IPS-NIHi7 (cell line): ENCODE data around the gene CD93.
A peak's percentile ranks its signal among the peaks of the same experiment; 100 is the strongest.

Experiments
- DNase-seq: peaks from one replicate; pipeline ENCODE4 v3.0.0; 2012; ENCODE audit warnings: mixed read lengths; ENCODE audit errors: extremely low spot score

CD93 gene

GRCh38 chr20:23083553-23084220, 2.4 kb downstream of the CD93 start:
- DNase-seq = no peak

GRCh38 chr20:23082846-23083552, 3.1 kb downstream of the CD93 start:
- DNase-seq = peak; percentile 59

- DNase-seq = no peak
These were observed 4.8 kb downstream of the CD93 start for GRCh38 chr20:23081263-23081819.

- no peak for DNase-seq
These were observed 5.6 kb downstream of the CD93 start for GRCh38 chr20:23080521-23080920.

GRCh38 chr20:23079926-23080325, 6.2 kb downstream of the CD93 start:
- DNase-seq = no peak

GRCh38 chr20:23079016-23079351, 7.1 kb downstream of the CD93 start:
- peak; percentile 58 for DNase-seq

GRCh38 chr20:23078351-23079015, 7.6 kb downstream of the CD93 start:
- no peak for DNase-seq

GRCh38 chr20:23077277-23077676, 8.8 kb downstream of the CD93 start:
- DNase-seq = no peak

GRCh38 chr20:23074052-23074451, 12.1 kb downstream of the CD93 start:
- DNase-seq = no peak

GRCh38 chr20:23072892-23073586, 13.1 kb downstream of the CD93 start:
- no peak for DNase-seq

- no peak for DNase-seq
These were observed 14.1 kb downstream of the CD93 start for GRCh38 chr20:23071996-23072395.

- DNase-seq = no peak
These were observed 14.7 kb downstream of the CD93 start for GRCh38 chr20:23071398-23071797.

GRCh38 chr20:23069108-23069507, 17.0 kb downstream of the CD93 start:
- no peak for DNase-seq

- DNase-seq = no peak
These were observed 17.8 kb downstream of the CD93 start for GRCh38 chr20:23068283-23068682.

GRCh38 chr20:23066772-23067171, 19.4 kb downstream of the CD93 start:
- DNase-seq = no peak

- no peak for DNase-seq
These were observed 20.6 kb downstream of the CD93 start for GRCh38 chr20:23065266-23066201.

- DNase-seq = no peak
These were observed 22.5 kb downstream of the CD93 start for GRCh38 chr20:23063581-23063980.

- no peak for DNase-seq
These were observed 23.0 kb downstream of the CD93 start for GRCh38 chr20:23063168-23063567.

- DNase-seq = no peak
These were observed 23.5 kb downstream of the CD93 start for GRCh38 chr20:23062632-23063031.

GRCh38 chr20:23061734-23062561, 24.2 kb downstream of the CD93 start:
- DNase-seq = peak; percentile 69
